Activated CD8-positive, alpha-beta memory T cell treated with anti-CD3 and anti-CD28 coated beads, Interleukin-2, amount 50 U/mL, for 4 hours (primary cell): ENCODE measurements around the gene NPY2R.

ENCODE experiments used
- DNase-seq: peaks from one replicate; pipeline ENCODE4 v3.0.0-alpha.2; 2020

NPY2R gene

GRCh38 chr4:155252327-155252726 is 43.9 kb downstream of the NPY2R start:
- DNase-seq: no peak

- DNase-seq: no peak
Observed at GRCh38 chr4:155263480-155263879, 55.0 kb downstream of the NPY2R start.

- DNase-seq: no peak
Observed at GRCh38 chr4:155265113-155265512, 56.7 kb downstream of the NPY2R start.
